Esophagus muscularis mucosa (tissue), 4 donors: Measurements from ENCODE around the gene FILIP1L. TPM values are rescaled to one million over a fixed set of nuclear protein-coding genes. Genes with fewer than 3 reads are reported as not detected.

Experiments
- DNase-seq: peaks from one replicate; pipeline ENCODE4 v3.0.0-alpha.2; 2017; ENCODE audit errors: extremely low spot score
- H3K27ac ChIP-seq, 4 donors: fragments of 200-600 bp; sonication (generic); replicated peaks in 1 of 4; 1 replicate in 3 of 4; 2 replicates in 1 of 4; pipeline ENCODE4 v1.5.1; 2016 to 2019; ENCODE audit warnings: mild to moderate bottlenecking in 1 of 4
- H3K27me3 ChIP-seq, 4 donors: fragments of 200-600 bp; sonication (generic); one replicate each; pipeline versions ENCODE4 v1.5.1 to v1.6.0; 2016 to 2019
- H3K36me3 ChIP-seq, 4 donors: fragments of 200-600 bp; sonication (generic); one replicate each; pipeline ENCODE4 v1.5.1; 2016 to 2019
- H3K4me1 ChIP-seq, 4 donors: fragments of 200-600 bp; sonication (generic); one replicate each; pipeline ENCODE4 v1.5.1; 2016 to 2019
- H3K4me3 ChIP-seq, 4 donors: fragments of 200-600 bp; sonication (generic); 1 replicate in 2 of 4; 2 replicates in 2 of 4; pipeline ENCODE4 v1.5.1; 2016 to 2019; ENCODE audit warnings: mild to moderate bottlenecking in 4 of 4, moderate library complexity in 1 of 4
- H3K9me3 ChIP-seq, 4 donors: fragments of 200-600 bp; sonication (generic); 1 replicate in 3 of 4; 2 replicates in 1 of 4; pipeline ENCODE4 v1.5.1; 2016 to 2019
- EP300 ChIP-seq: sonication (generic); formaldehyde crosslinking; IDR thresholded peaks from one replicate; pipeline ENCODE4 v1.6.1; 2017; ENCODE audit warnings: antibody characterized with exemption
- POLR2A ChIP-seq: fragments of 450-650 bp; IDR thresholded peaks from one replicate; pipeline ENCODE4 v1.6.1; 2017; ENCODE audit warnings: antibody characterized with exemption, moderate library complexity, mild to moderate bottlenecking, low read depth
- POLR2AphosphoS5 ChIP-seq, 2 donors: sonication (generic); formaldehyde crosslinking; IDR thresholded peaks; one replicate each; pipeline ENCODE4 v1.6.1; 2017; ENCODE audit warnings: antibody characterized with exemption in 2 of 2
- WGBS: methylation state at CpG from one replicate; pipeline ENCODE4 v1.1.5; 2018; 5-methylcytosine and 5-hydroxymethylcytosine counted together
- intact Hi-C: fragments of 100-400 bp; cut with DNase I; formaldehyde crosslinking; loops from one replicate; pipeline ENCODE4 v1.15.1; 2023
- total RNA-seq, 4 donors: library from RNA; depleted of rRNA; stranded (reverse); fragments of >200 nt; gene quantifications; one replicate each; pipeline versions ENCODE4 v1.1.0 to v1.2.1, GENCODE V29; 2016
- TF ChIP-seq, protein P1 (sequence below), 3 experiments: fragments of 200-600 bp in 2 of 3; fragments of 450-650 bp in 1 of 3; sonication (generic) in 2 of 3; IDR thresholded peaks; one replicate each; pipeline ENCODE4 v1.5.1; 2017 to 2019; ENCODE audit warnings: antibody characterized with exemption in 3 of 3, mild to moderate bottlenecking in 2 of 3, moderate library complexity in 1 of 3

FILIP1L gene
- total RNA-seq, 4 donors from 2014 or later, result 120 to 134 (median 127) TPM

DNA sequence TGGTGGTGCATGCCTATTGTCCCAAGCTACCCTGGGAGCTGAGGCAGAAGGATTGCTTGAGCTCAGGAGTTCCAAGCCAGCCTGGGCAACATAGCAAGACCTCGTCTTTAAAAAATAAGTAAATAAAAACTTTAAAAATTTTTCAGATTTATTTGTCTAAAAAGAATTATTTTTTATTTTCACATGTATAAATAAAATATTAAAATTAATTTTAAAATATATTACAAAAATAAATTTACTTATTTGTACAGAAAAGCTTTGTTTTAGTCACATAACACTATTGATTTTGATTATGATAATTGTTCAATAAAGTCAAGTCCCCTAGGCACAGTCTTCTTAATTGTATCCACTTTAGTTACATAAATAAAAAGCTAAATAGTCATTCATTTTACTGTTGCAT lies 85.2 kb downstream of the FILIP1L start:
- no peak overlapping the region for H3K27ac ChIP-seq
- WGBS, result 90% methylated on average over 1 of the region's 1 CpG
- H3K27me3 ChIP-seq, result no peaks in the 10 kb centered on the region
- intact Hi-C loops, result no loop called here
- H3K9me3 ChIP-seq, result no peaks in the 10 kb centered on the region
- no peaks in the 10 kb centered on the region for H3K36me3 ChIP-seq
- no peak for DNase-seq
- no peak overlapping the region for H3K4me3 ChIP-seq
- H3K4me1 ChIP-seq, result peaks cover 7 to 48% (median 37%) of the 10 kb centered on the region in 4 donors
- no peak for TF ChIP-seq POLR2A
- no peak for TF ChIP-seq POLR2AphosphoS5 (IDR thresholded peaks at IDR 0.05)
- TF ChIP-seq, protein P1, sequence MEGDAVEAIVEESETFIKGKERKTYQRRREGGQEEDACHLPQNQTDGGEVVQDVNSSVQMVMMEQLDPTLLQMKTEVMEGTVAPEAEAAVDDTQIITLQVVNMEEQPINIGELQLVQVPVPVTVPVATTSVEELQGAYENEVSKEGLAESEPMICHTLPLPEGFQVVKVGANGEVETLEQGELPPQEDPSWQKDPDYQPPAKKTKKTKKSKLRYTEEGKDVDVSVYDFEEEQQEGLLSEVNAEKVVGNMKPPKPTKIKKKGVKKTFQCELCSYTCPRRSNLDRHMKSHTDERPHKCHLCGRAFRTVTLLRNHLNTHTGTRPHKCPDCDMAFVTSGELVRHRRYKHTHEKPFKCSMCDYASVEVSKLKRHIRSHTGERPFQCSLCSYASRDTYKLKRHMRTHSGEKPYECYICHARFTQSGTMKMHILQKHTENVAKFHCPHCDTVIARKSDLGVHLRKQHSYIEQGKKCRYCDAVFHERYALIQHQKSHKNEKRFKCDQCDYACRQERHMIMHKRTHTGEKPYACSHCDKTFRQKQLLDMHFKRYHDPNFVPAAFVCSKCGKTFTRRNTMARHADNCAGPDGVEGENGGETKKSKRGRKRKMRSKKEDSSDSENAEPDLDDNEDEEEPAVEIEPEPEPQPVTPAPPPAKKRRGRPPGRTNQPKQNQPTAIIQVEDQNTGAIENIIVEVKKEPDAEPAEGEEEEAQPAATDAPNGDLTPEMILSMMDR (IDR thresholded peaks at IDR 0.05), result no peak
- no peak for TF ChIP-seq EP300

DNA sequence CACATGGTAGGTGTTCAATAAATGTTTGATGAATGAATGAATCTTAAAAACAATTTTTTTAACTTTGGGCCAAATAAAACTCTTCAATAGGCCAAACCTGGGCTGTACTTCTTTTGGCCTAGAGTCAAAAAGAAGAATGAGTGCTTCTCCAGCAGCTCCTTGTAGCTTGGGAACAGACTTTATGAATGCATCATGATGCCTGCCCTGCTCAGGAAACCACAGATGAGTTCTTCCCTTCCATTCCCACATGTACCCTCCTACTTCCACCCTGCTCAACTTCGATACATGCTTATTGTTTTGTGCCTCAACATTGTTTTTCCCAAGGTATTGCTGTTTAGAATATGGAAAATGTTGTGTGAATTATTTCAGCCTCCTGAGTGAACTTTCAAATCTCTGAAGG lies 87.0 kb downstream of the FILIP1L start:
- intact Hi-C loops, result no loop called here
- WGBS, result 75% methylated on average over 1 of the region's 1 CpG
- Histone ChIP-seq H3K27ac (no peak overlapping the region), H3K9me3 (no peaks in the 10 kb centered on the region), H3K4me3 (no peak overlapping the region), H3K27me3 (no peaks in the 10 kb centered on the region), H3K36me3 (no peaks in the 10 kb centered on the region), H3K4me1 (peaks cover 3 to 48% (median 35%) of the 10 kb centered on the region in 4 donors)
- TF ChIP-seq EP300 (no peak), POLR2AphosphoS5 (IDR thresholded peaks at IDR 0.05) (no peak), POLR2A (no peak)
- TF ChIP-seq, protein P1 (IDR thresholded peaks at IDR 0.05), result no peak
- DNase-seq, result no peak

DNA sequence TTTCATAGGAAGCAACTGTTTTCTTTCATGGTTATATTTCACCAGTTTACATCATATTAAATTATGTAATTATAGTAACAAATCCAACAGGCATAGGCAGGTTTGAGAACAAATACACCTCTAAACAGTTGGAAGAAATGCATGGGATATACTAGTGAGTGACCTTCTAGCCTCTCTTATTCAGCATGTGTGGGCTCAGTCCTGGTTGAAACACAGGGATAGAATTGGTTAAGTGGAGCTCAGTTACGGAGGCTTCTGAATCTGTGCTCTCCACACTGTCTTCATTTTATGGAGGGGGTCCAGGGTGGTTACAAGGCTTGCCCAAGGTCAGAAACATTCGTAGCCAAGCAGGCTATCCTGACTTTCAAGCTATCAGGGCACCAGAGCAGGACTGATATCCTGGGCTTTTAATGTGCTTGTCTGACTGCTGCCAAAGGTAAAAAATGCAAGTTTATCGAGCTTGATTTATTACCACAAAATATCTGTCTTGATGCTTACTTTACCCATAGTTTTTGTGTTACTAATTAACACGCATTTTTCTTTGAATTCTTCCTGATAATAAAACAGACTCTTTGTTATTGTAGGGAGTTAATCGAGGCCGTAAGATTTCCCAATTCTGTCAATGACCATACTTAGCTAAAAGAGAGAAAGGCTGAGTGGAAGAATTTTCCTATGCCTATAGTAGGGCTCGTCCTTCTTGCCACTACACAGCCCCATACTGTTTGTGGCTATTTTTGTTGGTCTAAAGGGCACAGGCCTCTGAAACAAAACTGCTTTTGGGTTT lies 89.6 kb downstream of the FILIP1L start:
- no peaks in the 10 kb centered on the region for H3K9me3 ChIP-seq
- no peak for DNase-seq
- H3K27ac ChIP-seq, result peak overlapping the region; percentile 65 to 75 (median 72)
- peaks cover 7 to 63% (median 53%) of the 10 kb centered on the region in 4 donors for H3K4me1 ChIP-seq
- H3K36me3 ChIP-seq, result no peaks in the 10 kb centered on the region
- no peak overlapping the region for H3K4me3 ChIP-seq
- intact Hi-C loops, result no loop called here
- 60% methylated on average over 7 of the region's 7 CpGs for WGBS
- TF ChIP-seq EP300 (no peak), POLR2AphosphoS5 (IDR thresholded peaks at IDR 0.05) (no peak), POLR2A (no peak)
- TF ChIP-seq, protein P1 (IDR thresholded peaks at IDR 0.05), result no peak
- H3K27me3 ChIP-seq, result no peaks in the 10 kb centered on the region

DNA sequence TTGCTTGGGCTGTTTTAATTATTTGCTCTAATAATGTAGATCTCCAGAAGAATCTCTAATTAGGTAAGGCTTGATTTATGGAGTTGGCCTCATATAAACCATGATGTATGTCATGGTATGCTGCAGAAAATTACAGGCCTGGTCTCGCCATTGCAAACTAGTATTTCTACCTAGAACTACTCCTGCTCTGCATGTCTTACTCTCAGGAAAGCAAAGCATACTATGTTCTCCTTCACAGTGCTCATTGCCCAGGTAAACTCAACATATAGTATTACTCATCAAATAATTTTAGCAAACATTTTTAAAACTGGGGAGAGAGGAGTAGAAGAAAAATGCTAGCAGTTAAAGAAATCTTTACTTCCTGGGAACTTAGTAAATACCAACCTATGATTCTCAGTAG lies 90.7 kb downstream of the FILIP1L start:
- Histone ChIP-seq H3K36me3 (no peaks in the 10 kb centered on the region), H3K4me3 (no peak overlapping the region), H3K27ac (peak overlapping the region; percentile 65 to 75 (median 72)), H3K4me1 (peaks cover 7 to 59% (median 50%) of the 10 kb centered on the region in 4 donors), H3K9me3 (no peaks in the 10 kb centered on the region), H3K27me3 (no peaks in the 10 kb centered on the region)
- intact Hi-C loops, result no loop called here
- TF ChIP-seq POLR2A, result no peak
- TF ChIP-seq, protein P1 (IDR thresholded peaks at IDR 0.05), result no peak
- TF ChIP-seq POLR2AphosphoS5 (IDR thresholded peaks at IDR 0.05), result no peak
- TF ChIP-seq EP300, result no peak
- DNase-seq, result no peak
- 83% methylated on average over 1 of the region's 1 CpG for WGBS

DNA sequence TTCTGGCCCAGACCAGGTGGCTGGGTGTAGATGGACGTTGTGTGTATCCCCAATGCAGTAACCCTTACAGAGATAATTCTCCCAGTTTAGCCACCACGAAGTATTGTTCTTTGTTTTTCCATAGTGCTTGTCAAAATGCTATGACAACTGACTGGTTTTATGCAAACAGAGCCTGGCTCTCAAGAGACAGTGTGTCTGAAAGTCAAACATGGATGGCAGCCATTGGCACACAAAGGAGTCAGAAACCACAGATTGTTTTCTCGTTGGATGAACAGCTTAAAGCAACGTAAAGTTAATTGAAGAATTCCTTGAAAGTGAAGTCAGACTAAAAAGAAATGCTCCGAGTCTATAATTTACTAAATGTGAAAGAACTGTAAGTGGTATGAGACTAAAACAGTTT lies 91.2 kb downstream of the FILIP1L start:
- intact Hi-C loops, result no loop called here
- H3K4me3 ChIP-seq, result no peak overlapping the region
- TF ChIP-seq POLR2AphosphoS5 (IDR thresholded peaks at IDR 0.05), result no peak
- H3K27me3 ChIP-seq, result no peaks in the 10 kb centered on the region
- H3K4me1 ChIP-seq, result peaks cover 7 to 59% (median 50%) of the 10 kb centered on the region in 4 donors
- 39% methylated on average over 5 of the region's 5 CpGs for WGBS
- H3K27ac ChIP-seq, result peak overlapping the region; percentile 65 to 75 (median 72)
- DNase-seq, result no peak
- no peaks in the 10 kb centered on the region for H3K9me3 ChIP-seq
- H3K36me3 ChIP-seq, result no peaks in the 10 kb centered on the region
